Activated T-cell treated with anti-CD3 and anti-CD28 coated beads, Interleukin-2, amount 50 U/mL, for 48 hours (primary cell): Measurements from ENCODE around the gene C1QL1.
"Not testable (repeated sequence)": the region's sequence is repeated elsewhere in the genome, so short reads cannot be mapped to it uniquely, and the experiment has no call there.

Experiments
- DNase-seq, 2 experiments: peaks; one replicate each; pipeline ENCODE4 v3.0.0-alpha.2; 2020

Gene C1QL1

DNA sequence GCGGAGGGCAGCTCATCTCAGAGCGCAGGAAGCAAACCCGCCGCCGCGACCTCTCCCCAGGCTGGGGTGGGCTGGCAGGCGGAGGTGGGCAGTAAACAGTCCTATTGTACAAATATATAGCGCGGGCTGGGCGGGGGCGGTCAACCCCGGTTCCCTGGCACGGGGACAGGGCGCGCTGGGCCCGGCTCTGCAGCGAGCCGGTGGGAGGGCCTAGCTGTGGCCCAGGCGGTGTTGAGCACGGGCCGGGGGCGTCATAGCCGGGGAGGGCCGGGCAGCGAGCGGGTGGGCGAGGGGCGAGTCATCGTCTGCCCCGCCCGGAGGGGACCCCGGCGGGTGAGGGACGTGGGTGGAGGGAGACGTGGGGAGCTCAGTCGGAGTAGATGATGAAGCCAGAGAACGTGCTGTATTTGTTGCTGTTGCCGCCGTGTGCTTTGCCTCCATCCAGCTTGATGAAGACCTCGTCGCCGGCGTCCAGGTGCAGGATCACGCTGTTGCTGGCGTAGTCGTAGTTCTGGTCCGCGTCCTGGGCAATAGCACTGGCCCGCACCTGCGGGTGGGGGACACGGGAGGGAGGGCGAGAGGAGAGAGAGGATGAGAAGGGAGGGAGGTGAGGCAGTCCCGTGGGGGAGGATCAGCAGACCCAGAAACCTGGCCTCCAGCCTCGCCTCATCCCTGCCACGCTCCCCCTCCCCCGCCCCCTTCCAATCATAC, 8.1 kb downstream of the C1QL1 start:
- DNase-seq, result peak in 1 of 2 experiments; percentile 23

DNA sequence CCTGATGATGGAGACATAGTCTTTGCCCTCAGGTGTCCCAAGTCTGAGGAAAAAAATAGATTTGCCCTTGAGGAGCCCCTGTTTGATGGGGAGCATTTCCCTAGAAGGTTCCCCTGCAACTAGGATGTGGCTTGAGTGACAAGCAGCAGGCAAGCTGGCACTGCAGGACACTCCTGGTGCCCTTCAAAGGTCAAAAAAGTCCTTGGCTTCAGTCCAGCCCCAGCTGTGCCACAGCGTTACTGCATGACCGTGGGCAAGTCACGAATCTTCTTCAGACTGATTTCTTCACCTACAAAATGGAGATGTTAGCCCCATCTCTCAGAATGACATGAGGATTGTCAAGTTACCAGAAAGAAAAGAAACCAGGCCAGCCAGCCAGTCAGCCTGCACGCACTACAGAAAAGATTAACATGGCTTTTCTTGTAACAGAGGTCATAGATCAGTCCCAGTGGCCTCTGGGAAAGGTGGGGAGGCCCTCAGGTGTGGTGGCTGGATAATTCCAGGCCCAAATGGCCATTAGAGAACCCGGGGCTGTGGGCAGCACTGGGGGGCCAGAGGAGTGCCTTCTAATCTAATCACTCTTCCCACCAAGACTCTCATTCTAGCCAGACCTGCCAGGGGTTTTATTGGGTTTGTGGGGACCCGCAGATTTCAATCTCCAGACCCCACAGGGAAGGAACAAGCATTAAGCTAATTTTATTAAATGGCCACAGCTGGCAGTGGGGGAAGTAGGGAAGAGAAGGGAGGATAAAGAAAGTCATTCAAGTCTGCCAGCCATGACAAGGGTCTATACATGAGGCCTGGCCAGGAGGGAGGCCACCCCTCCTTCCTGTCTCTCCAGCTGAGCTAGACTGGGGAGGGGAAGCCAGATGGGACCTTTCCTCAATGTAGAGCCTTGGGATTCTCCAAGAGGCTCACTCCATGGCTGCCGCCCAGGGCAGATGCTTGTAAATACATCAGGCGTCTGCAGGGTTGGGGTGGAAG, 10.8 kb downstream of the C1QL1 start:
- no peak for DNase-seq

DNA sequence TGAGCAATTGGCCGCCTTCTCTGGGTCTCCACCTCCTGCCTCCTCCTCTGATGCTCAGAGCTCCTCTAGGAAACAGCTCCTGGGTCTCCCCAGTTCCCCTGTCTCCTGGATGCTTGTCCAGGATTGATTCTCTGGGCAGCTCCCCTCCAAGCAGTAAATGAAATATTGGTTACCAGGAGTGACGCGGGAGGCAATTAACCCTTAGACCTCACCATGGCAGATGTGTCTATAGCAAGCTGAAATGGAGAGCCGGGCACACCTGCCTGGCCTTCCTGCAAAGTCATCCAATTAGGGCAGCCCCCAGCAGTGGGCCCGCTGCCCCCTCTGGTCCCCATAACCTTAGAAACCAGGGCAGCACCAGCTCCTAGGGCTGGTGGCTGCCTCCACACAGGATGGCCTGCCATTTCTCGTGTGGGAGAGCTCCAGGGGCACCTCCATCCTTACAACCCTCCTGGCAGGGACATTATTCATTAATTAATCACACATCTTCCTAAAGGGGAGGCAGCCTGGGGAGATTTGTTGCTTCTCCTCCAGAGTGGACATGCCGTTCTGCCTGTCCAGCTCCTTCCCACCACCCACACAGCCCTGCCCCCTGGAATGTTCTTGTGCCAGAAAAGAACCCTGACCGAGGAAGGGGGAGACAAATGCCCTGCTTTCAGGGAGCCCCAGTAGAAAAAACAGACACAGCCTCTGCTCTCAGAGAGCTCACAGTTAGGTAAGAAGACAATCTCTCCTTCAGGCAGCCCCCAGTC, 12.3 kb downstream of the C1QL1 start:
- DNase-seq, result no peak

DNA sequence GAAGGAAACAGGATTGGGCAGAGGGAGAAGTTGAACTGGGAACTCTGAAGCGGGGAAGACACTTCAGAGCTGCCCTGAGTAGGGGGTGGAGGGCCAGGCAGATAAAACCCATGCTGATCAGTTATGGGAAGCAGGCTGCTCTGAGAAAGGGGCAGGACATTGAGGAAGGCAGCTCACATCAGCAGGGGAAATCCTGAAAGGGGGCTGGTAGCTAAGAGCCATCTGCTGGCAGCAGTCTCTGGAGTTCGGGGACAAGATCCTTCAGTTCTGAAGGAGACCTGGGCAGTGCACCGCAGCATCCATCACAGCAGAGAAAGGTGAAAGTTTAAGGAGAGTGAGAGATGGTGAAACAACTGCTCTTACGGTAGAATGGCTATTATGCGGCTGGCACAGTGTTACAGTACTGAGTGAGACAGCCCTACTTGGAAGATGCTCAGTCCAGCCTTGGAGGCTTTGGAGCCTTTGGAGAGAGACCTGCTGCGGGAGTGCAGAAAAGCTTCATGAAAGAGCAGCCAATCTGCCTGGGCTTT, 15.1 kb downstream of the C1QL1 start:
- DNase-seq, result no peak

DNA sequence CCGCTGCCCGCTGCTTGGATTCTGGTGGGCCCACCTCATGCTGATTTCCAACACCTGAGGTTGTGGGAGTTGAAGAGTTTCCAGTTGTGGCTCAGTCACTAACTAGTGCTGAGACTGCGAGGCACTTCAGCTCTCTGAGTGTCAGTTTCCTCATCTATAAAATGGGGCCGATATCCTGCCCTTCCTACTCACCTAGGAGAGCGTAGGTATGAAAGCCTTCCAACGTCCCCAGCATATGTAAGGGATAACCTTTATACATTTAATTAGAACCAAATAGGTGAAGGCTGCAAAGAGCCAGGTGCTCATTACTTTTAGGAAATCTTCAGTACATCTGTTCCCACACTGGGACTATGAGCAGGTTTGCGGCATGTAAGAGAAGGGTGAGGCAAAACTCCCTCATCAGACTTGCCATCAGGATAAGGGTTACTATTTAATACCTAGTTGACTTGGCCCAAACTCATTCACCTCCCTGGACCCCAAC, 19.7 kb downstream of the C1QL1 start:
- no peak for DNase-seq

DNA sequence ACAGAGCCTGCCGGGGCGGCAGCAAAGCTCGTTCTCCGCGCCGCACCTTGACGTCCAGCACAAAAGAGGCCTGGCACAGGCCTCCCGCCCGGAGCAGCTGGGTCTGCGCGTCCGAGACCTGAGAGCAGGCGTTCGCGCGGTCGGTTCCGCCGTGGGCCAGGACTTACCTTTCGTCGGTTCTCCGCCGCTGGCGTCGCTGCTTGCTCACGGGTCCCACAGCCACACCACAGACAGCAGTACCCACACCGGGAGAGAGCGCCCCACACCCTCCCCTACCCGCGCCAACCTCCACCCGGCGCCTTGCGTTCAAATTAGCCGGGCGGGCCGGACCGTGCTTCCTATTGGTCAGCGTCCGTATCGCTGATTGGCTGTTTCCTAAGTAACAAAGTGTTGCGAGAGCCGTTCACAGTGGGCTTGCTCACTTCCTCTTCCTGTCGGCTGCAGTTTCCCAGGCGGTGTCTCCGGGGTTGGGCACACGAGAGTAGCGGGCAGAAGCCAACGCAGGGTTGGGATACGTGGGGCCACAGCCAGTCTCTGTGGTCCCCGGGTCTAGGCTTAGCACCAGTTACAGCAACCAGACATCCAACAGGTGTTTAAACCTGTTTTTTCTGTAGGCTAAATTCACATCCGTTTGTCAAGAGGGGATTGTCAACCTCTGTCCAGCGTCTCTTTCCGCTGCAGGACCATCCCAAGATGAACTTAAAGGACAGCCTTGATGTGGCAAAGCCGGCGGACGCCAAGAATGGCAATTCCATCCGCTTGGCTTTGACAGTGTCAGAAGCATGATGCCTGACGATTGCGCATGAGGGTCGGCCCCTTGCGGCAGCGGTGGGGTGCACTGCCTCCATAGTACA, 20.4 kb downstream of the C1QL1 start, which contains the start of gene KIF18B:
Gene KIF18B (minus strand): TSS at position 313 of the 854 bp plus-strand sequence. CDS start 11,429 bp downstream, outside the sequence.
- DNase-seq, result peak; percentile 95

DNA sequence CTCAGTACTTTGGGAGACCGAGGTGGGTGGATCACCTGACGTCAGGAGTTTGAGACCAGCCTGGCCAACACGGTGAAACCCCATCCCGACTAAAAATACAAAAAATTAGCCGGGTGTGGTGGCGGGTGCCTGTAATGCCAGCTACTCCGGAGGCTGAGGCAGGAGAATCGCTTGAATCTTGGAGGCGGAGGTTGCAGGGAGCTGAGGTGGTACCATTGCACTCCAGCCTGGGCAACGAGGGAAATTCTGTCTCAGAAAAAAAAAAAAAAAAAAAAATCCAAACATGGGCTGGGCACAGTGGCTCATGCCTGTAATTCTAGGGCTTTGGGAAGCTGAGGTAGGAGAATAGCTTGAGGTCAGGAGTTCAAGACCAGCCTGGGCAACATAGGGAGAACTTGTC, 22.5 kb downstream of the C1QL1 start:
- DNase-seq, result not testable (repeated sequence)

DNA sequence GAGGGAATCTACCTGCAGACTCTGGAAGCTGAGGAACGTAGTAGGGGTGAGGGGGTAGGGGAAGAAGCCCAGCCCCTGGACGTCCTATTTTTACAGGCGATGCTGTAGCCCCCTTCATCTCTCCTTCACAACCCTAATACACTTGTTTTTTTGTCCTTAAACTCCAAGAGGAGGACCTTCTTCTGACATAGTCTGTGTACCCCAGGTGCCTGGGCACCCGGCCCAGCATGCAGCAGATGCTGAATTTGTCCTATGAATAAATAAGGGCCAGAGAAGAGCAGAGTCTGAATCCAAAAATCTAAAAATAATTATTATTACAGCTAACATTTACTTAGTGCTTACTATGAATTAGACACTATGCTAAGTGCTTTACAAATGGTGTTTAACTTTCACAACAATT, 25.6 kb downstream of the C1QL1 start:
- no peak for DNase-seq

DNA sequence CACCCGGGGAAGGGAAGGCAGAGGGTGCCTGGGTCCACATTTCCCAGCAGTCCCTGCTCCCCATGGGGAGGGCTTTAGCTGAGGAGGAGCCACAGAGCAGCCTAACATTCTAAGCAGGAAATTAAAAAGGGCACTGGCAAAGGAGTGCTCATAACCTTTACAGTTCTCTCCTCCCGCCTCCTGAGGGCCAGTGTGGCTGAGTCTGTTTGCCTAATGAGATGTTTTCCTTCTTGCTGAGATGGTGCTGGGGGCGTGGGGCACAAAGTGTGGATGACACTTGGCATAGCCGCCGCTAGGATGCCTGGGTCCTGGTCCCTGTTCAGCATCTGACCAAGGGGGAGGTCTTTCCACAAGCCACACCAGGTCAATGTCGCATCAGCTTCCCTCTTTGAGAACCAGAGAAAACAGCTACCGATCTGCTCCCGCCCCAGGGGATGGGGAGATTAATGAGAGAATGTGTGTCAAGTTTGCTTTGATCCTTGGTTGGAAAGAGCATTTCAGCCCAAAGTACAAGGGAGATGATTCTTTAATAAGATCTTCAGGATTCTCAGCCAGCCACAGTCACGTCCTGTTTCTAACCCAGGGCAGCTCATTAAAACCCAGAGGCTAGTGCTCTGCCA, 26.3 kb downstream of the C1QL1 start:
- no peak for DNase-seq

DNA sequence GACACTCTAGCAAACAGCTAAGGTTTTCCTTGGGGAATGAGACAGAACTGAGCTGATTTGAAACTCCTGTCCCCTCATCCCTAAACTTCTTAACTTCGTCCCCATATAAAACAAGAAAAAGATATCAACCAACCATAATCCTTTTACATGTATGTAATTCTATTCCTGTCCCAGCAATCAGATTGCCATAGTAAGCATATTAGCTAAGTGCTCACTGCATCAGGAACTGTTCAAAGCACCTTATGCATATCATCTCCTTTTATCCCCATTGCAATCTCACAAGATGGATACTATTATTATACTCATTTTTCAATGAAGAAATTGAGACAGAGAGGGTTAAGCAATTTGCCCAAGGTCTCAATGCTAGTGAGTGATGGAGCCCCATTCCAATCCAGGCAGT, 27.3 kb downstream of the C1QL1 start:
- no peak for DNase-seq

DNA sequence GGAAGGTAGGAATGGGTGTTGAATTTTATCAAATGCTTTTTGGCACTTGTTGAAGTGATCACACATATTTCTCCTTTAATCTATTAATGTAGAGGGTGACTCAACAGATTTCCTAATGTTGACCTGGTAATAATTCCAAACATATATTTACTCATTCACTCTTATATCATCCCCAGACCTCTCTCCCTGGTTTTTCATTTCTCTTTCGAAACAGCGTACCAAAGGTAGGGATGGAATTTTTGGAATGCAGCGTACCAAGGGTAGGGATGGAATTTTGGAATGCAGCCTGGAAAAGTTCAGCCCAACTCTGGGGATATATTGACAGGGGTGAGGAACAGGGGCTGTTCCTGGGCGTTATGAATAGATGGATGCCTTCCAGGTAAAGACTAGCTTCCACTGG, 27.8 kb downstream of the C1QL1 start:
- no peak for DNase-seq

DNA sequence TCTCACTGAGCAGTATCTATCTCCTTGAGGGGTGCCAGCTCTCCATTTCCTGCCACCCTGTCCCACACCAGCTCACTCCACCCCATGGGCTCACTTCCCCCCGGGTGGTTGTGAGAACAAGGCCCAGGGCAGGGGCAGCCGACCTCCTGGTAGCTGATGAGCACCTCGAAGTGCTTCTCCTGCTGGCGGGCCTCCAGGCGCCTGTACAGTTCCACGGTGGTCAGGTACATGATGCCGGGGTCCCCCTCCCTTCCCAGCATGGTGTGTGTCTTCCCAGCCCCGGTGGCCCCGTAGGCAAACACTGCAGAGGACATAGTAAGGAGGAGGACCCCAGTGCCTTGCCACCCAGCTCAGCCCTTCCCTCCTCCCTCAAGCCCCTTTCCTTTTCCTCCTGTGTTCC, 33.0 kb downstream of the C1QL1 start:
- no peak for DNase-seq

DNA sequence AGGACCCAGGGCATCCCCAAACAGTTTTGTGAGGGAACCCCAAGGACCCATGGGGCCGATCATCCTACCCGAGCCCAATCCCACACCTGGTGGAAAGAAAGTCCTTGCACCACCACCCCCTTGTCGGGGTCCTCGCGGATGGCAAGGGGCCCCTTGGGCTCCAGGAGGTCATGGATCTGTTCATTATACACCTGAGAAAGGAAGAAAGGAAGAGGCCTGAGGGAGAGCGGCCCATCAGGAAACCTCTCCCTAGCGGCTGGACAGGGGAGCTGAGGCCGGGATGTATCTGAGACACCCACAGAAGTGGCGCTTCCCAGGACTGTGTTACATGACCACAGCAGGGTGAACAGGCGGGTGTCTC, 33.4 kb downstream of the C1QL1 start:
- no peak for DNase-seq

DNA sequence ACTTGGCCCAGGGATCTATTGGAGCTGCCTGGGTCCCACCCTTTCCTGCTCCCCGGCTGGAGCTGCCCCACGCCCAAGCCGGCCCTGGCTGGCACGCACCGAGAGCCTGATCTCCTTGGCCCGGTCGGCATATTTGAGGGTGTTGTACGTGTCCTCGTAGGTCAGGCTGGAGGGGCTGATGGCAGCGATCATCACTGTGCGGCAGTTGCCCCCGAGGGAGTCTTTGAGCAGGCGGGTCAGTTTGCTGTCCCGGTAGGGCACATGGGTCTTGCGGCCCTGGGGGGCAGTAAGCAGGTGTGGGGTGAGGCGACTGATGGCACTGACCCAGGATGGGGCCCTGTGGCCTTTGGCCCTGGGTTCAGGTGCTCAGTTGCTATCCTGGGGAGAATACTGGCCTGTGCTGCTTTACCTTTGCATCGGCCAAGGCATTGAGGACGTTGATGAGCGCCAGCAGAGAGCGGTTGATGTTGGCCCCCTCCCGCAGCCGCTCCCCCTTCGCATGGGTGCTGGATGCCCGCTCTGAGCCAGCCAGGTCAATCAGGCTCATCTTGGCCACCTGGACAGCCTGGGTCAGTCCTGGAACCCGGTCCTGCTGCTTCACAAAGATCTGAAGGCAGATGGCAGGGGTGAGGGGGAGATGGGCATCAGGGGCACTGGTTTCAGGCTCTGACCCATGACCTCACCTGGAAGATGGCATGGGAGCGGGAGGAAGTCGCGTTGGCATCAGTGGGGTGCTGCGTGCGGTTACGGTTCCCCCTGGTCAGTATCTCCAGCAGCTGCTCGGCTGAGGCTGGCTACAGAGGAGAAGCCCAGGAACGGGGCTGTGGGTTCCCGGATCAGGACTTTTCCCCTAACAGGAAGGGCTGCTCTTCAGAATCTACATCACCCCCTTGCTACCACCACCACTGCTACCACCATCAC, 34.0 kb downstream of the C1QL1 start:
- DNase-seq, result no peak

DNA sequence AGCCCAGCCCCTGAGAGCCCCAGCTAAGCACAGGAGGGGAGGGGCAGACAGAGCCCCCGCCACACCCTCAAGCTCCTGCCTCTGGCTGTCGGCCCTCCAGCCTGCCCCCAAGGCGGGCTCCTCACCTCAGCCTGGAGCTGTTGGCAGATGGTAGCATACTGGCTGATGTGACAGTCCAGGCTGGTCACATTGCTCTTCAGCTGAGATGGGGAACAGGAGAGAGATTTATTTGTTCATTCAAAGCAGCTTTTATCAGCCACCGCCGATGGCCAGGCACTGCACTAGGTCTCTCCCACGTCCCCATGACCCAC, 35.4 kb downstream of the C1QL1 start:
- DNase-seq, result no peak

DNA sequence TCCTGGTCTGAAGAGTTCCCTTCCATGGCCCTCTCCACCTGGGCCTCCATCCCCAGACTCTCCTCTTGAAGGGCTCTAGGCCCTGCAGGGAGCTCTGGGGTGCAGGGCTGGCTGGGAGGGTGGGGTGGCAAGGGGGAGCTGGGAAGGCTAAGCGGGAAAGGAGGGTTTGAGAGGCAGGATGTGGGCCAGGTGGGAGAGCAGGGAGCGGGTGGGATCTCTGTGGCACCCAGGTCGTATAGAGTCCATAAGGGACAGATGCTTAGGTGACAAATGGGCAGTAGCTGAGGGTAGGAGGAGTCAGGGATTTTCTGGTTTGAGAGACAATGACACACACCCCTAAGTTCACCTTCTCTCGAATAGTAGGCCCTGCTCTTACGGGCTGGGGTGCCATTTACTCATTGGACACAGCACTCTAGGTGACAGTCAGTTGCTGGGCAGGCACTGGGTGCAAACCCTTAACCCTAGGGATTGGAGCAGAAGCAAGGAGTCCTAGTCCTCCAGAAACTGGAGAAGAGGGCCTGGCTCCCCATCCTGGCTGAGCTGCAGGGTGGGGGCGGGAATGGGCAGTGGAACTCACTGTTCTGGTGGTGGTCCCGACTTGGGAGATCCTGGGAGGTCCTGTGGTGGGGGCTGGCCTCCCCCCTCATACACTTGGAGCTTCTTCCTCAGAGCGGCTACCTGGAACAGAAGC, 35.9 kb downstream of the C1QL1 start:
- no peak for DNase-seq

DNA sequence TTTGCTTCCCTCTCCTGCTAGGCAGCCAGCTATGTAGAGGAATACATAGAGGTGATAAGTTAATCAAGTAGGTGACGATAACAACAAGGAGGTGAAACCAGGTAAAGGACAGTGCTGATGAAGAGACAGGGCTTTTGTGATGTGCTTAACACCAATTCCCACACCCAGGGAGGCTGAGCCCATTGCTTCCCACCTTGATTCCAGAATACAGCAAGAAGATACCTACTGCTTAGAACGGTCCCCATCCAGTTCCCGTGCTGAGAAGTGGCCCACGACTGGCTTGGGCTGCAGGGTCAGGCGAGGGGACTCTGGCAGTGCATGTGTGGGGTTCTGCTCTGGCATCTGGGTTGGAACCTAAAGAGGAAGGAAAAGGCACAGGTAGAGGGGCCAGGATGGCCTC, 36.7 kb downstream of the C1QL1 start:
- no peak for DNase-seq

DNA sequence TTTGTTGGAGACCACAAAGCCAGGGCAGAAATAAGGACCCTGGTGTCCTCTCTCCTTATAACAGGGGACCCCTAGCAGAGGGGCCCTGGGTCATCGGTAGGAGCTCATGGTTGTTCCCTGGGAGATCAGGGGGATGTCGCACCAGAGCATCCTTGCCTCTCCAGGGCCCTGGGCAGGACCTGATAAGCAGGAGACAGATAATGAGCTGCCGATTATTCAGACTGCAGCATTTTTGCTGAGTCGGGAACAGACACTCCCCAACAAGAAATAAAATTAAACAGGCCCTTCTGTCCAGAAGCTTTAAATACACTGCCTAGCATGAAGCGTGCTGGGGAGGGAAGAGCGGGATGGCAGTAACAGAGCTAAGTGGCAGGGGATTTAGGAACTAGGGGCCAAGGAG, 37.4 kb downstream of the C1QL1 start:
- no peak for DNase-seq

DNA sequence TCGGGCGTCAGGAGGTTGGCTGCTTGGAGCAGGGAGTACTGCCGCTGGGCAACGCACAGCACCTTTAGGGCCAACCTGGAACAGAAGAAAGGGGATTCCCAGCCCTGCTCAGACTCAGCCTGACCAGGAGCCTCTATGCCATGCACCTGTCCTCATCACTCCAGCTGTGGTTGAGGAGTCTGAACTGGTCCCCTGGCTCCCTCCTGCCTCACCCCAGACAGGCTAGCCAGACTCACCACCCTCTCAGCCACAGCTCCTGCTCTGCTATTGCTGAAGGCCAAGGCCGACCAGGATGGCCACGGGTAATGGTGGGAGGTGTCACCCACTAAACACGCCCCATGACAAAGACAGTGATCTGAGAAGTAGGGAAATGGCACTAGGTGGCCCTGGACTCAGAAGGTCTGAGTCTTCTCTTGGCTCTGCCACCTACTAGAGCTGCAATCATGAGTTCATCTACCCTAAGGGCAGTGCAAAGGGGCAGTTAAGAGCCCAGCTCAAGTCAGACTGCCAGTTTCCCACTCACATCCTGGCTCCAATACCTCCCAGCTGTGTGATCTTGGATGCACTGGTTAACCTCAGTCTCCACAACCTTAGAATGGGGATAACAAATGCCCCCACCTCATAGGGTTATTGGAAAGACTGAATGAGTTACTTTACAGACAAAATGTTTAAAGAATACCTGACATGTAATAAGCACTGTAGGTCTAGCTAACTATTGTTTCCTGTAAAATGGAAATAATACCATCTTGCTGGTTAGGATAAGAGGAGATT, 39.0 kb downstream of the C1QL1 start:
- no peak for DNase-seq
